ENCODE data around the gene FBXO27. TPM values are rescaled to one million over a fixed set of nuclear protein-coding genes. Genes with fewer than 3 reads are reported as not detected.
A peak's percentile ranks its signal among the peaks of the same experiment; 100 is the strongest.

The FBXO27 gene
- total RNA-seq, 1 donor from 2014 or later: 6.0 TPM

DNA sequence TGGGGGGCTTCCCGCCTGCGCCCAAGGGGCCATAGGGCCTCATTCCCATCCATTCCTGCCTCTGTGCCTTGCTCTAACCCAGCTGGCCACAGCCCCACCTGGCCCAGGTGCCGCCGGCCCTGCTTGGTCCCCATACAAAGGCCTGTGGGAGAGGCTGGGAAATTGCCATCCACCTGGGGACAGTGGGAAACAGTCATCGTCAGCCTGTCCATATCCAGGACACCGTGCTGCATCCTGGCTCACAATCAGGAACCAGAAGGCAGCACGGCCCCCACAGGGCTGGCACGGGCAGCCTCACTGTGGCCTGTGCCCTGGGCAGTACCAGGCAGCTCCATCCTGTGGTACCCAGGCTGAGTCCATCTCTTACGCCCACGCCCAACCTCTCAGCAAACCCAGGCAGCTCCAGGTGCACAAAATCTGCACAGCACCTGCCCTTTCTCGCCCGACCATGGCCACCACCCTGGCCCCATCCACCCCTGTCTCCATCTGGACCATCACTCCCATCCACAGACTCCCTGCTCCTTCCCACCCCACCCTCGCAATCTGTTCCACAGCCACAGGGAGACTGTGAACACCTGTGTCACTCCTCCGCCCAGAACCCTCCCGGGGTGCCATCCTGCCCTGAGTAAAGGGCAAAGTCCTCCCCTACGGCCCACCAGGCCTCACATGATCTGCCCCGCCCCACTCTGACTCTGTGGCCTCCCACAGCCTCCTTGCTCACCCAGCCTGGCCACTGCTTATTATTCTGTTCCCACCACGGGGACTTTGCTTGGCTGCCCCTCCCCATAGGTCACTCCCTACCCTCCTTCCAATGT is 21.1 kb upstream of the FBXO27 start:
- Mint-ChIP-seq H3K4me3 (ENCODE audit: unreplicated experiment) (no peak overlapping the region), H3K27ac (ENCODE audit: unreplicated experiment) (no peak overlapping the region), H3K4me1 (ENCODE audit: unreplicated experiment) (no peaks in the 10 kb centered on the region), H3K36me3 (ENCODE audit: unreplicated experiment) (no peaks in the 10 kb centered on the region), H3K27me3 (ENCODE audit: unreplicated experiment) (peaks cover 10% of the 10 kb centered on the region), H3K9me3 (ENCODE audit: unreplicated experiment) (peaks cover 5% of the 10 kb centered on the region)
- no peak for DNase-seq (ENCODE audit: extremely low spot score, unreplicated experiment)
- TF ChIP-seq, protein P1, sequence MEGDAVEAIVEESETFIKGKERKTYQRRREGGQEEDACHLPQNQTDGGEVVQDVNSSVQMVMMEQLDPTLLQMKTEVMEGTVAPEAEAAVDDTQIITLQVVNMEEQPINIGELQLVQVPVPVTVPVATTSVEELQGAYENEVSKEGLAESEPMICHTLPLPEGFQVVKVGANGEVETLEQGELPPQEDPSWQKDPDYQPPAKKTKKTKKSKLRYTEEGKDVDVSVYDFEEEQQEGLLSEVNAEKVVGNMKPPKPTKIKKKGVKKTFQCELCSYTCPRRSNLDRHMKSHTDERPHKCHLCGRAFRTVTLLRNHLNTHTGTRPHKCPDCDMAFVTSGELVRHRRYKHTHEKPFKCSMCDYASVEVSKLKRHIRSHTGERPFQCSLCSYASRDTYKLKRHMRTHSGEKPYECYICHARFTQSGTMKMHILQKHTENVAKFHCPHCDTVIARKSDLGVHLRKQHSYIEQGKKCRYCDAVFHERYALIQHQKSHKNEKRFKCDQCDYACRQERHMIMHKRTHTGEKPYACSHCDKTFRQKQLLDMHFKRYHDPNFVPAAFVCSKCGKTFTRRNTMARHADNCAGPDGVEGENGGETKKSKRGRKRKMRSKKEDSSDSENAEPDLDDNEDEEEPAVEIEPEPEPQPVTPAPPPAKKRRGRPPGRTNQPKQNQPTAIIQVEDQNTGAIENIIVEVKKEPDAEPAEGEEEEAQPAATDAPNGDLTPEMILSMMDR (IDR thresholded peaks at IDR 0.05): no peak

GRCh38 chr19:39052846-39053245 is 20.5 kb upstream of the FBXO27 start:
- H3K4me3 Mint-ChIP-seq (ENCODE audit: unreplicated experiment): no peak overlapping the region
- H3K27me3 Mint-ChIP-seq (ENCODE audit: unreplicated experiment): peaks cover 11% of the 10 kb centered on the region
- H3K4me1 Mint-ChIP-seq (ENCODE audit: unreplicated experiment): no peaks in the 10 kb centered on the region
- no peak for DNase-seq (ENCODE audit: extremely low spot score, unreplicated experiment)
- peaks cover 5% of the 10 kb centered on the region for H3K9me3 Mint-ChIP-seq (ENCODE audit: unreplicated experiment)
- TF ChIP-seq, protein P1 (IDR thresholded peaks at IDR 0.05): no peak
- no peak overlapping the region for H3K27ac Mint-ChIP-seq (ENCODE audit: unreplicated experiment)
- no peaks in the 10 kb centered on the region for H3K36me3 Mint-ChIP-seq (ENCODE audit: unreplicated experiment)

DNA sequence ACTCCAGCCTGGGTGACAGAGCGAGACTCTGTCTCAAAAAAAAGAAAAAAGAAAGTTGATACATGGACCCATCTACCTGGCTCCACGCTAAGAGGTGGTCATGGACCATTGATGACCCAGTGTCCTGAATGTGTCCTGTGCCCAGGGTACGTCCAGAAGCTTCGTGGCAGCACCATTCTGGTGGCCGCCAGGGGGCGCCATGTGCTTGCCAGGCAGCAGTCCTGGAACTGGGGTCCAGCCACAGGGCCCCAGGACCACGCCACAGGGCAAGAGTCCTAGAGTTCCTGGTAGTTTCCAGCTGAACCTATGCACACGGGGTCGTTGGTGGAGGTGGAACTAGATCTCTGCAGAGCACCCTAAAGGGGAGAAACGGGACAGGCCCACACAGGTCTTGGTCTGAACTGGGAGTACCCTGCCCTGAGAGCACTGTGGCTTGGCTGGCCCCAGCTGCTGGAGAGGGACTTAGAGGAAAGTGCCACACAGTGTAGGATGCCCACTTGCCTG is 19.9 kb upstream of the FBXO27 start:
- peak; percentile 88 for DNase-seq (ENCODE audit: extremely low spot score, unreplicated experiment)
- H3K27me3 Mint-ChIP-seq (ENCODE audit: unreplicated experiment): peaks cover 15% of the 10 kb centered on the region
- H3K4me1 Mint-ChIP-seq (ENCODE audit: unreplicated experiment): no peaks in the 10 kb centered on the region
- peaks cover 5% of the 10 kb centered on the region for H3K9me3 Mint-ChIP-seq (ENCODE audit: unreplicated experiment)
- H3K4me3 Mint-ChIP-seq (ENCODE audit: unreplicated experiment): no peak overlapping the region
- TF ChIP-seq, protein P1 (IDR thresholded peaks at IDR 0.05): peak; percentile 80
- no peaks in the 10 kb centered on the region for H3K36me3 Mint-ChIP-seq (ENCODE audit: unreplicated experiment)
- no peak overlapping the region for H3K27ac Mint-ChIP-seq (ENCODE audit: unreplicated experiment)

GRCh38 chr19:39047073-39047472 is 14.7 kb upstream of the FBXO27 start:
- TF ChIP-seq, protein P1 (IDR thresholded peaks at IDR 0.05): no peak
- no peaks in the 10 kb centered on the region for H3K36me3 Mint-ChIP-seq (ENCODE audit: unreplicated experiment)

DNA sequence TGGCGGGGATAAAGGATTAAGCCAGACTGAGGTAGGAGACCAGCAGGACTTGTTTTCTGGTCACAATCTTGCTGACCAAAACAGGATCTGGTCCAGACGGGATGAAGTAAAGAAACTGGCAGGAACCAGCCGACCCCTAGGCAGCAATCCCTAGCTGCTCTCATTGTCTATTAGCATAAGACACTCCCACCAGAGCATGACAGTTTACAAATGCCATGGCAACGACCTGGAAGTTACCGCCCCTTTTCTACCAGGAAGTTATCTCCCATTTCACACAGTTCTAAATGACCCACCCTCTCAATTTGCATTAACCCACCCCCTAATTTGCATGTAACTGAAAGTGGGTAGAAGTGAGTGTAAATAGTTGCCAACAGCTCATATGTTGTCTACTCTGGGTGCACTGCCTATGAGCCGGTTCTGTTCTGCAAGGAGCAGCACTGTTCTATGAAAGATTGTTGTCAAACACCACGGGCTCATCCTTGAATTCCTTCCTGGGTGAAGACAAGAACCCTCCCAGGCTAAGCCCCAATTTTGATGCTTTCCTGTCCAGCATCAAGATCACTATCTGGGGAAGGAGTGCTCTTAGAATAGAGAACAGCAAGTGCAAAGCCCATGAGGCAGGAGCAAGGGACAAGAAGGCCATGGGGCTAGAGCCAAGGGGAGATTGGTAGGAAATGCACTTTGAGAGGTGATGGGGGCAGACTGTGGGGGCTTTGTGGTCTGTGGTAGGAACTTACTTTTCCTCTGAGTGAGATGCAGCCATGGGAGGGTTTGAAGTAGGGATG is 13.9 kb upstream of the FBXO27 start:
- no peaks in the 10 kb centered on the region for H3K36me3 Mint-ChIP-seq (ENCODE audit: unreplicated experiment)
- no peak overlapping the region for H3K27ac Mint-ChIP-seq (ENCODE audit: unreplicated experiment)
- peaks cover 31% of the 10 kb centered on the region for H3K27me3 Mint-ChIP-seq (ENCODE audit: unreplicated experiment)

More at GRCh38 chr19:39047073-39047472, 14.7 kb upstream of the FBXO27 start:
- no peaks in the 10 kb centered on the region for H3K4me1 Mint-ChIP-seq (ENCODE audit: unreplicated experiment)
- H3K4me3 Mint-ChIP-seq (ENCODE audit: unreplicated experiment): no peak overlapping the region
- peaks cover 33% of the 10 kb centered on the region for H3K27me3 Mint-ChIP-seq (ENCODE audit: unreplicated experiment)
- no peak for DNase-seq (ENCODE audit: extremely low spot score, unreplicated experiment)
- no peaks in the 10 kb centered on the region for H3K9me3 Mint-ChIP-seq (ENCODE audit: unreplicated experiment)
- no peak overlapping the region for H3K27ac Mint-ChIP-seq (ENCODE audit: unreplicated experiment)

More for the DNA sequence above, 13.9 kb upstream of the FBXO27 start:
- Mint-ChIP-seq H3K4me3 (ENCODE audit: unreplicated experiment) (no peak overlapping the region), H3K9me3 (ENCODE audit: unreplicated experiment) (no peaks in the 10 kb centered on the region), H3K4me1 (ENCODE audit: unreplicated experiment) (no peaks in the 10 kb centered on the region)
- no peak for DNase-seq (ENCODE audit: extremely low spot score, unreplicated experiment)
- TF ChIP-seq, protein P1 (IDR thresholded peaks at IDR 0.05): no peak

Data from osteocyte (in vitro differentiated cells).